GM18502 (cell line): ENCODE results near the gene VEGFA.

Source experiments
- ATAC-seq: cut with Tn5 transposase; IDR thresholded peaks from one replicate; pipeline ENCODE4 v1.9.1; 2021; ENCODE audit warnings: mild to moderate bottlenecking; ENCODE audit not compliant: unreplicated experiment, poor library complexity

The VEGFA gene

GRCh38 chr6:43738877-43739641 lies 31.0 kb upstream of the VEGFA start:
- ATAC-seq, result no peak

GRCh38 chr6:43739642-43740091 lies 30.3 kb upstream of the VEGFA start:
- no peak for ATAC-seq

GRCh38 chr6:43740321-43740960 lies 29.6 kb upstream of the VEGFA start:
- no peak for ATAC-seq

GRCh38 chr6:43740961-43741764 lies 28.8 kb upstream of the VEGFA start:
- ATAC-seq, result no peak

- no peak for ATAC-seq
Measured at GRCh38 chr6:43741829-43742228, 28.2 kb upstream of the VEGFA start.

GRCh38 chr6:43742285-43742684 lies 27.7 kb upstream of the VEGFA start:
- ATAC-seq, result no peak

GRCh38 chr6:43742931-43743632 lies 26.9 kb upstream of the VEGFA start:
- no peak for ATAC-seq

GRCh38 chr6:43743682-43744381 lies 26.2 kb upstream of the VEGFA start:
- no peak for ATAC-seq

GRCh38 chr6:43744491-43744890 lies 25.5 kb upstream of the VEGFA start:
- ATAC-seq, result no peak

GRCh38 chr6:43744931-43745727 lies 24.9 kb upstream of the VEGFA start:
- no peak for ATAC-seq

- ATAC-seq, result no peak
Measured at GRCh38 chr6:43746071-43746470, 23.9 kb upstream of the VEGFA start.

- no peak for ATAC-seq
Measured at GRCh38 chr6:43746613-43747102, 23.4 kb upstream of the VEGFA start.

- no peak for ATAC-seq
Measured at GRCh38 chr6:43747784-43748183, 22.2 kb upstream of the VEGFA start.

- ATAC-seq, result no peak
Measured at GRCh38 chr6:43748765-43749164, 21.2 kb upstream of the VEGFA start.

GRCh38 chr6:43749461-43749860 lies 20.6 kb upstream of the VEGFA start:
- no peak for ATAC-seq

- no peak for ATAC-seq
Measured at GRCh38 chr6:43750622-43751021, 19.4 kb upstream of the VEGFA start.

- no peak for ATAC-seq
Measured at GRCh38 chr6:43753570-43754183, 16.3 kb upstream of the VEGFA start.

- ATAC-seq, result no peak
Measured at GRCh38 chr6:43757966-43758616, 11.9 kb upstream of the VEGFA start.
